Peyer's patch (tissue), 4 donors: ENCODE results near the gene ROBO1. TPM values are rescaled to one million over a fixed set of nuclear protein-coding genes. Genes with fewer than 3 reads are reported as not detected.

ENCODE experiments used
- DNase-seq, 3 donors: peaks; one replicate each; pipeline ENCODE4 v3.0.0-alpha.2; 2017 to 2019
- H3K27ac ChIP-seq, 4 donors: fragments of 200-600 bp; sonication (generic); one replicate each; pipeline ENCODE4 v1.5.1; 2016 to 2019
- H3K27me3 ChIP-seq, 2 donors: fragments of 200-600 bp; sonication (generic); one replicate each; pipeline ENCODE4 v1.5.1; 2019
- H3K36me3 ChIP-seq, 3 donors: fragments of 200-600 bp; sonication (generic); one replicate each; pipeline ENCODE4 v1.5.1; 2016 to 2019
- H3K4me1 ChIP-seq, 4 donors: fragments of 200-600 bp; sonication (generic); one replicate each; pipeline ENCODE4 v1.5.1; 2016 to 2019
- H3K4me3 ChIP-seq, 4 donors: fragments of 200-600 bp; sonication (generic); 1 replicate in 3 of 4; 2 replicates in 1 of 4; pipeline ENCODE4 v1.5.1; 2016 to 2019; ENCODE audit warnings: mild to moderate bottlenecking in 1 of 4
- H3K9me3 ChIP-seq, 4 donors: fragments of 200-600 bp; sonication (generic); one replicate each; pipeline ENCODE4 v1.5.1; 2016 to 2019; ENCODE audit warnings: mild to moderate bottlenecking in 1 of 4
- POLR2A ChIP-seq, 2 donors: fragments of 450-650 bp; IDR thresholded peaks; one replicate each; pipeline ENCODE4 v1.5.1; 2017; ENCODE audit warnings: antibody characterized with exemption in 2 of 2, mild to moderate bottlenecking in 2 of 2, moderate library complexity in 2 of 2
- total RNA-seq, 4 donors: library from RNA; depleted of rRNA; stranded (reverse); fragments of >200 nt; gene quantifications; one replicate each; pipeline ENCODE4 v1.1.0, GENCODE V29; 2016
- TF ChIP-seq, protein P1 (sequence below), 6 experiments: fragments of 450-650 bp in 4 of 6; fragments of 200-600 bp in 2 of 6; sonication (generic) in 1 of 6; IDR thresholded peaks; one replicate each; pipeline ENCODE4 v1.5.1; 2017 to 2019; ENCODE audit warnings: antibody characterized with exemption in 6 of 6, mild to moderate bottlenecking in 3 of 6, moderate library complexity in 1 of 6

ROBO1 gene
- total RNA-seq, 4 donors from 2014 or later: 9.5 to 41.3 (median 24.2) TPM

DNA sequence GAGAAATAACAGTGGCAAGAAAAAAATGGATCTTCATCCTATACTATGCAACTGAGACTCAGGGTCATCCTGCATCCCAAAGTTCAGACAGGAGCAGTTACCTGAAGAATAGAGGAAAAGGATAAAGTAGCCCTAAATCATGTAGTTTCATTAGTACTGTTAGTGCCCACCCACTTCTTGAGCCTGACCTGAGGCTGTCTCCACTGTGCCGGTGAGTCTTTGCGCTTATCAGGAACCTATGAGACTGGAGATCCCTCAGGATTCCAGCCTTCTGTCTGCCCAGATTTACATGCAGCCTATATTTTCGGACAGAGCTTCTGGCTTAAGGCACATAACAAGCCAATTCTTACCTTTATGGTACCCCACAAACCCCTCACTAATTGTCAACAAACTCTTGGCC, 791.6 kb downstream of the ROBO1 start:
- Histone ChIP-seq H3K27ac (no peak overlapping the region), H3K36me3 (no peaks in the 10 kb centered on the region), H3K4me3 (no peak overlapping the region), H3K4me1 (no peaks in the 10 kb centered on the region), H3K9me3 (no peaks in the 10 kb centered on the region), H3K27me3 (no peaks in the 10 kb centered on the region)
- no peak for DNase-seq
- TF ChIP-seq, protein P1, sequence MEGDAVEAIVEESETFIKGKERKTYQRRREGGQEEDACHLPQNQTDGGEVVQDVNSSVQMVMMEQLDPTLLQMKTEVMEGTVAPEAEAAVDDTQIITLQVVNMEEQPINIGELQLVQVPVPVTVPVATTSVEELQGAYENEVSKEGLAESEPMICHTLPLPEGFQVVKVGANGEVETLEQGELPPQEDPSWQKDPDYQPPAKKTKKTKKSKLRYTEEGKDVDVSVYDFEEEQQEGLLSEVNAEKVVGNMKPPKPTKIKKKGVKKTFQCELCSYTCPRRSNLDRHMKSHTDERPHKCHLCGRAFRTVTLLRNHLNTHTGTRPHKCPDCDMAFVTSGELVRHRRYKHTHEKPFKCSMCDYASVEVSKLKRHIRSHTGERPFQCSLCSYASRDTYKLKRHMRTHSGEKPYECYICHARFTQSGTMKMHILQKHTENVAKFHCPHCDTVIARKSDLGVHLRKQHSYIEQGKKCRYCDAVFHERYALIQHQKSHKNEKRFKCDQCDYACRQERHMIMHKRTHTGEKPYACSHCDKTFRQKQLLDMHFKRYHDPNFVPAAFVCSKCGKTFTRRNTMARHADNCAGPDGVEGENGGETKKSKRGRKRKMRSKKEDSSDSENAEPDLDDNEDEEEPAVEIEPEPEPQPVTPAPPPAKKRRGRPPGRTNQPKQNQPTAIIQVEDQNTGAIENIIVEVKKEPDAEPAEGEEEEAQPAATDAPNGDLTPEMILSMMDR (IDR thresholded peaks at IDR 0.05): no peak
- TF ChIP-seq POLR2A (IDR thresholded peaks at IDR 0.05): no peak

DNA sequence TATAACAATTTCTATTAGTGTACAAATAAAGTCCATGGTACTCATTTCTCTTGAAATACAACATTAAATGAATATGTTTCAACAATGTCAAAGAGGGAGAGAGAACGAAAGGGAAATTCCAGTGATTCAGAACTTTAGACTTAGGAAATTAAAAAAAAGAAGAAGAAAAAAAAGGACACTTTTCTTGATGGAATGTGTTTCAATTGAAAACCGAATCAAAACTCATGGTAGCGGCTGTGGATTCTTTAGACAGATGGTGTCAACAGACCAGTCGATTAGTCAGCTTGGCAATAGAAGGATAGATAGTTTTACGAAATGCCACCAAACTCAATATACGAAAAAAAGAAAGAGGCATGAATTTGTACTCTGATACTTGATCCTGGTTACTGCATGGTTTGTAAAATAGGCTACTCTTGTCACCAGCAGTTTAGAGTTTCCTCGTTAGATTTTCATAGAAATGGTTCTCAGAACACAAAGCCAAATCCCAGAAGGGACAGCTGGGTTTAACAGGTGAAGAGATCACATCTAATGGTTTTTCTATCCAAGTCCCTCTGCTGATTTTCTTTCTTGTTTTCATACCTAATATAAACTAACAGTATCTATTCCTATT, 793.5 kb downstream of the ROBO1 start:
- no peak for DNase-seq
- H3K9me3 ChIP-seq: no peaks in the 10 kb centered on the region
- no peaks in the 10 kb centered on the region for H3K36me3 ChIP-seq
- no peaks in the 10 kb centered on the region for H3K4me1 ChIP-seq
- H3K27me3 ChIP-seq: no peaks in the 10 kb centered on the region
- TF ChIP-seq, protein P1 (IDR thresholded peaks at IDR 0.05): no peak
- TF ChIP-seq POLR2A (IDR thresholded peaks at IDR 0.05): no peak
- H3K4me3 ChIP-seq: no peak overlapping the region
- no peak overlapping the region for H3K27ac ChIP-seq

DNA sequence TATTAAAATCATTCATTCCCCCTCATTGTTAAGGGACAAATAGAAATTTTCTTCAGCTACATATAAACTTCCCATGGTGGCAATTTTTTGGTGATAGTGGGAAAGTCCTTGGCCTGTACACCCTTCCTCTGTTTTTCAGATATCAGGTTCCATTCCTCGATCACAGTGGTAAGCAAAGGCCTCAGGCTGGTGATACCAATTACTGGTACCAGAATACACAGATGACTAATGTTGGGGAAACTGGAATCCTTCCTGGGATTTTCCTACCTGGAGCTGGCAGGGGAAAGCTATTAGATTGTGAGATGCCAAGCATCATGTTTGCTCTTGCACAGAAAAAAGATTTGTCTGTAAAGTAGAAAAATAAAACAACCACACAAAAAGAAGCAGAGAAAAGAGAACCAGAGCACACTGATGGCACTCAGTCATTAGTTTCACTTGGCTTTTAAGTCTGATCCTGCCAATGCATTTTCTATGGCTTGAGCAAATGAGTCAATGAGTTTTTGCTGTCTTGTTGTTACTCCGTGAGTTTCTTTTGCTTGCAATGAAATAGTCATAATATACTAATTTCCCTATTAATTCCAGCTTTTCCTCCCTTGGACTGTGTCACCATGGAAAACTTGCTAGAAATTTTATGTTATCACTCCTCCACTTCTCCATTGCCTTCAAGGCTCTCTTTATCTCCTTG, 795.0 kb downstream of the ROBO1 start:
- no peaks in the 10 kb centered on the region for H3K4me1 ChIP-seq
- no peak overlapping the region for H3K27ac ChIP-seq
- H3K4me3 ChIP-seq: no peak overlapping the region
- no peaks in the 10 kb centered on the region for H3K27me3 ChIP-seq
- H3K9me3 ChIP-seq: no peaks in the 10 kb centered on the region
- no peak for TF ChIP-seq POLR2A (IDR thresholded peaks at IDR 0.05)
- TF ChIP-seq, protein P1 (IDR thresholded peaks at IDR 0.05): no peak
- no peaks in the 10 kb centered on the region for H3K36me3 ChIP-seq
- DNase-seq: no peak

DNA sequence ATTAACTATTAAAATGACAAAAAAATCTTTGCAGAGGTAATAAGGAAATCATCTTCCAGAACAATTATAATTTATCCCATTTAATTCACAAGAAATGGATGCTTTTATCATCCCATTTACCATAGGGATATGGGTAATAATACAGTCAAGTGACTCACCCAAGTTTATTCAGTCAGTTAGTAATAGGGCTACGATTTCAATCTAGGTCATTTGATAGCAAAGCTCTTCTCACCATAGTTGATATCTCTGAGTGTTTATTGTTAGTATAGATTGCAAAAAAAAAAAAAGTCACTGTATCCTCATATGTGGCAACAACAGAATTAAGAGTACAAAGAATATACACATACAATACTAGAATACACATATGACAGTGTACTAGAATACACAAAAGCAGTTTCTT, 797.1 kb downstream of the ROBO1 start:
- H3K9me3 ChIP-seq: no peaks in the 10 kb centered on the region
- no peaks in the 10 kb centered on the region for H3K4me1 ChIP-seq
- no peak for TF ChIP-seq POLR2A (IDR thresholded peaks at IDR 0.05)
- TF ChIP-seq, protein P1 (IDR thresholded peaks at IDR 0.05): no peak
- H3K27ac ChIP-seq: no peak overlapping the region
- no peak for DNase-seq
- no peaks in the 10 kb centered on the region for H3K36me3 ChIP-seq
- H3K4me3 ChIP-seq: no peak overlapping the region
- no peaks in the 10 kb centered on the region for H3K27me3 ChIP-seq

DNA sequence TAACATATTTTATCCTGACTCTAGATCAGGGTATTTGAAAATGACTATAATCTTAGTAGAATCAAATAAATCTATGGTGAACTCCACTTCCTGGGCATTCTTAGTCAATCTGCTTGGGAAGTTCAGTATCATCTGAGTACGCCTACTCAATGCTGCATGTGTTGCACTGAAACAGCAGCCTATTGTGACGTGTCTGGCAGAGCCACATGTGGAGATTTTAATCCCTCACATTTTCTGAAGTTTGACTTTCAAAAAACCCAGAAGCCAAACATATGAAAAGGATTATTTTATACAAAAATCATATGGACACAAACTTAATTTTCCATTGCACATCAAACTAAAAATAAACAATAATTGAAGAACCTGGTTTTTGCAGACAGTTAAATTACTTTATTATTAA, 798.3 kb downstream of the ROBO1 start:
- H3K4me3 ChIP-seq: no peak overlapping the region
- TF ChIP-seq, protein P1 (IDR thresholded peaks at IDR 0.05): no peak
- no peak for TF ChIP-seq POLR2A (IDR thresholded peaks at IDR 0.05)
- no peaks in the 10 kb centered on the region for H3K36me3 ChIP-seq
- H3K27ac ChIP-seq: no peak overlapping the region
- H3K27me3 ChIP-seq: no peaks in the 10 kb centered on the region
- no peaks in the 10 kb centered on the region for H3K9me3 ChIP-seq
- H3K4me1 ChIP-seq: no peaks in the 10 kb centered on the region
- no peak for DNase-seq
